Spleen (tissue), 11 donors: Measurements from ENCODE around the gene BLCAP. TPM values are rescaled to one million over a fixed set of nuclear protein-coding genes. Genes with fewer than 3 reads are reported as not detected.

Source experiments
- DNase-seq: peaks from one replicate; pipeline ENCODE4 v3.0.0-alpha.2; 2020
- H3K27ac ChIP-seq, 8 donors: fragments of 200-600 bp; sonication (generic) in 7 of 8; 1 replicate in 4 of 8; 2 replicates in 4 of 8; pipeline versions ENCODE4 v1.5.0 to v1.8.0; 2016 to 2021; ENCODE audit warnings: inconsistent platforms in 4 of 8, mild to moderate bottlenecking in 4 of 8, moderate library complexity in 1 of 8
- H3K27me3 ChIP-seq, 7 donors: fragments of 200-600 bp; sonication (generic) in 6 of 7; replicated peaks in 1 of 7; 1 replicate in 4 of 7; 2 replicates in 3 of 7; pipeline versions ENCODE4 v1.5.0 to v1.8.0; 2016 to 2021; ENCODE audit warnings: inconsistent platforms in 3 of 7, mild to moderate bottlenecking in 1 of 7
- H3K36me3 ChIP-seq, 6 donors: fragments of 200-600 bp; sonication (generic) in 5 of 6; 1 replicate in 4 of 6; 2 replicates in 2 of 6; pipeline versions ENCODE4 v1.5.0 to v1.8.0; 2016 to 2021; ENCODE audit warnings: inconsistent platforms in 2 of 6
- H3K4me1 ChIP-seq, 6 donors: fragments of 200-600 bp; sonication (generic) in 5 of 6; 1 replicate in 3 of 6; 2 replicates in 3 of 6; pipeline versions ENCODE4 v1.5.0 to v1.8.0; 2016 to 2021; ENCODE audit warnings: inconsistent platforms in 3 of 6
- H3K4me3 ChIP-seq, 8 donors: fragments of 200-600 bp; sonication (generic) in 7 of 8; 1 replicate in 4 of 8; 2 replicates in 4 of 8; pipeline versions ENCODE4 v1.5.0 to v1.8.0; 2016 to 2021; ENCODE audit warnings: inconsistent platforms in 4 of 8, mild to moderate bottlenecking in 4 of 8, moderate library complexity in 2 of 8
- H3K9me3 ChIP-seq, 8 donors: fragments of 200-600 bp; sonication (generic) in 7 of 8; 1 replicate in 4 of 8; 2 replicates in 4 of 8; pipeline versions ENCODE4 v1.5.0 to v1.8.0; 2016 to 2021; ENCODE audit warnings: inconsistent platforms in 4 of 8
- POLR2A ChIP-seq, 3 donors: fragments of 450-650 bp; IDR thresholded peaks; one replicate each; pipeline ENCODE4 v1.5.1; 2017; ENCODE audit warnings: antibody characterized with exemption in 3 of 3, mild to moderate bottlenecking in 1 of 3
- POLR2AphosphoS5 ChIP-seq, 3 donors: sonication (generic); formaldehyde crosslinking; IDR thresholded peaks; one replicate each; pipeline ENCODE4 v1.5.1; 2017; ENCODE audit warnings: antibody characterized with exemption in 3 of 3
- WGBS, 5 donors: extraction: QIAGEN DNeasy Blood & Tissue Kit in 3 of 5; methylation state at CpG; one replicate each; pipeline versions ENCODE4 v1.1.5 to v1.1.7; 2013 to 2018; 5-methylcytosine and 5-hydroxymethylcytosine counted together
- intact Hi-C: fragments of 100-400 bp; cut with DNase I; formaldehyde crosslinking; loops from one replicate; pipeline ENCODE4 v1.15.0; 2023; ENCODE audit warnings: low total_unique reads
- polyA plus RNA-seq, 3 donors: library from polyadenylated mRNA; stranded (reverse); fragments of 200-250 nt; gene quantifications; one replicate each; pipeline ENCODE4 v1.2.1, GENCODE V29; 2013
- total RNA-seq, 7 donors: library from RNA; depleted of rRNA in 3 of 7; stranded (reverse); fragments of >200 nt in 3 of 7; fragmentation: NEBNext Ultra II Directional in 4 of 7; extraction: Animal tissue kit (Norgen Biotek cat#: 25700) in 4 of 7; gene quantifications; one replicate each; pipeline versions ENCODE4 v1.1.0 to v1.2.1, GENCODE V29; 2016 to 2021
- TF ChIP-seq, protein P1 (sequence below), 11 experiments: fragments of 200-600 bp in 7 of 11; fragments of 450-650 bp in 4 of 11; sonication (generic) in 4 of 11; IDR thresholded peaks in 8 of 11; conservative IDR thresholded peaks in 3 of 11; 1 replicate in 7 of 11; 2 replicates in 4 of 11; pipeline versions ENCODE4 v1.4.0 to v1.8.0; 2016 to 2021; ENCODE audit warnings: antibody characterized with exemption in 11 of 11, inconsistent platforms in 4 of 11, mild to moderate bottlenecking in 1 of 11
- donor health status: healthy with polysubstance abuse.
- donor health status: DM: no; HTN: no; CAD: no; lungs with moderate emphysema.
- donor health status: DM: no; HTN: no; CAD: no.
- donor health status: Bipolar disorder and iron deficiency.
- donor health status: healthy.
- donor health status: DM: no; HTN: no; CAD: no.
- donor health status: DM: yes; HTN: yes; CAD: no.

Gene BLCAP
- total and polyA plus RNA-seq, 10 donors: 56.8 to 94.7 (median 67.3) TPM

- H3K36me3 ChIP-seq: no peaks in the 10 kb centered on the region
- no peaks in the 10 kb centered on the region for H3K4me1 ChIP-seq
- no peak overlapping the region for H3K27ac ChIP-seq
- intact Hi-C loops: no loop called here
- no peak for DNase-seq
- no peak overlapping the region for H3K4me3 ChIP-seq
- peaks cover 0 to 4% (median 0%) of the 10 kb centered on the region in 7 donors for H3K27me3 ChIP-seq
- WGBS, 5 donors: 79 to 92% (median 89%) methylated on average over 1 of the region's 1 CpG
- TF ChIP-seq, protein P1, sequence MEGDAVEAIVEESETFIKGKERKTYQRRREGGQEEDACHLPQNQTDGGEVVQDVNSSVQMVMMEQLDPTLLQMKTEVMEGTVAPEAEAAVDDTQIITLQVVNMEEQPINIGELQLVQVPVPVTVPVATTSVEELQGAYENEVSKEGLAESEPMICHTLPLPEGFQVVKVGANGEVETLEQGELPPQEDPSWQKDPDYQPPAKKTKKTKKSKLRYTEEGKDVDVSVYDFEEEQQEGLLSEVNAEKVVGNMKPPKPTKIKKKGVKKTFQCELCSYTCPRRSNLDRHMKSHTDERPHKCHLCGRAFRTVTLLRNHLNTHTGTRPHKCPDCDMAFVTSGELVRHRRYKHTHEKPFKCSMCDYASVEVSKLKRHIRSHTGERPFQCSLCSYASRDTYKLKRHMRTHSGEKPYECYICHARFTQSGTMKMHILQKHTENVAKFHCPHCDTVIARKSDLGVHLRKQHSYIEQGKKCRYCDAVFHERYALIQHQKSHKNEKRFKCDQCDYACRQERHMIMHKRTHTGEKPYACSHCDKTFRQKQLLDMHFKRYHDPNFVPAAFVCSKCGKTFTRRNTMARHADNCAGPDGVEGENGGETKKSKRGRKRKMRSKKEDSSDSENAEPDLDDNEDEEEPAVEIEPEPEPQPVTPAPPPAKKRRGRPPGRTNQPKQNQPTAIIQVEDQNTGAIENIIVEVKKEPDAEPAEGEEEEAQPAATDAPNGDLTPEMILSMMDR (IDR thresholded peaks at IDR 0.05 in 8 of 11, conservative IDR thresholded peaks at IDR 0.05 in 3 of 11): no peak
- peaks cover 0 to 6% (median 0%) of the 10 kb centered on the region in 8 donors for H3K9me3 ChIP-seq
Observed at GRCh38 chr20:37480919-37481318, 46.8 kb downstream of the BLCAP start.

DNA sequence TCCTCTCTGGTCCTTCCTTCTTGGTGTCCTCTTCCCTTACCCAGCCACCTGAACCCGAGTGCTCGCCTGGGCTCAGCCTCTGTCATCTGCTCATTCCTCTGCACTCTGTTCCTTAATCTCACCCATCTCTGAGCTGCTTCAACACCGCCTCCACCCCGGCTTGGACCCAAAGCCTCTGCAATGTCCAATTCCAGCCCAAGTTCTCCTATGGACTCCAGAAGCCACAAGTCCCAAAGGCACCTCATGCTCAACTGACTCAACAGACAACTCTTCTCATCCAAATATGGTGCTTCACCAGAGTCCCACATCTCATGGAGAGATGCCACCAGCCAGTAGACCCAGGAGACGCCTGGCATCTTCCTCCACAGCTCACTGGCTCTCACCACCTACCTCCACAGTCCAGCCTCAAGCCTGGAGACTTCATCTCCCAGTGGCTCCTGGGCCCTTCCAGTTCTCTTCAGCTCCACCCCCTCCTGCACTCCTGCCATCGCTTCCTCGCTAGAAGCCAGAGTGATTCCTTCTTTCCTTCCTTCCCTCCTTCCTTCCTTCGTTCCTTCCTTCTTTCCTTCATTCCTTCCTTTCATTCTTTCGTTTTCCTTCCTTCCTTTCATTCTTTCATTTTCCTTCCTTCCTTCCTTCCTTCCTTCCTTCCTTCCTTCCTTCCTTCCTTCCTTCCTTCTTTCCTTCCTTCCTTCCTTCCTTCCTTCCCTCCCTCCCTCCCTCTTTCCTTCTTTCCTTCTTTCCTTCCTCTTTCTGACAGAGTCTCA lies 47.6 kb downstream of the BLCAP start:
- no peak for DNase-seq
- intact Hi-C loops: no loop called here
- Histone ChIP-seq H3K4me3 (no peak overlapping the region), H3K9me3 (peaks cover 0 to 6% (median 0%) of the 10 kb centered on the region in 8 donors), H3K27ac (no peak overlapping the region), H3K27me3 (peaks cover 0 to 4% (median 0%) of the 10 kb centered on the region in 7 donors), H3K4me1 (no peaks in the 10 kb centered on the region), H3K36me3 (no peaks in the 10 kb centered on the region)
- TF ChIP-seq, protein P1 (IDR thresholded peaks at IDR 0.05 in 8 of 11, conservative IDR thresholded peaks at IDR 0.05 in 3 of 11): no peak
- TF ChIP-seq POLR2A (IDR thresholded peaks at IDR 0.05) (no peak), POLR2AphosphoS5 (IDR thresholded peaks at IDR 0.05) (no peak)
- 83 to 89% (median 86%) methylated on average over 9 of the region's 9 CpGs for WGBS, 5 donors

- Histone ChIP-seq H3K27me3 (peaks cover 0 to 4% (median 0%) of the 10 kb centered on the region in 7 donors), H3K4me1 (no peaks in the 10 kb centered on the region), H3K27ac (no peak overlapping the region), H3K9me3 (peaks cover 0 to 6% (median 0%) of the 10 kb centered on the region in 8 donors), H3K36me3 (no peaks in the 10 kb centered on the region), H3K4me3 (no peak overlapping the region)
- WGBS, 5 donors: 78 to 87% (median 83%) methylated on average over 6 of the region's 6 CpGs
- TF ChIP-seq POLR2A (IDR thresholded peaks at IDR 0.05): no peak
- TF ChIP-seq, protein P1 (IDR thresholded peaks at IDR 0.05 in 8 of 11, conservative IDR thresholded peaks at IDR 0.05 in 3 of 11): no peak
- TF ChIP-seq POLR2AphosphoS5 (IDR thresholded peaks at IDR 0.05): no peak
- DNase-seq: no peak
- intact Hi-C loops: no loop called here
Observed at GRCh38 chr20:37479266-37479665, 48.4 kb downstream of the BLCAP start.

- 50 to 93% (median 64%) methylated on average over 3 of the region's 3 CpGs for WGBS, 5 donors
- intact Hi-C loops: no loop called here
- Histone ChIP-seq H3K27me3 (peaks cover 0 to 4% (median 0%) of the 10 kb centered on the region in 7 donors), H3K4me3 (no peak overlapping the region), H3K9me3 (peaks cover 0 to 4% (median 0%) of the 10 kb centered on the region in 8 donors), H3K36me3 (no peaks in the 10 kb centered on the region), H3K4me1 (no peaks in the 10 kb centered on the region), H3K27ac (no peak overlapping the region)
- DNase-seq: no peak
- TF ChIP-seq POLR2AphosphoS5 (IDR thresholded peaks at IDR 0.05) (no peak), POLR2A (IDR thresholded peaks at IDR 0.05) (no peak)
- TF ChIP-seq, protein P1 (IDR thresholded peaks at IDR 0.05 in 8 of 11, conservative IDR thresholded peaks at IDR 0.05 in 3 of 11): no peak
Observed at GRCh38 chr20:37477041-37477440, 50.6 kb downstream of the BLCAP start.
